Panc1 (cell line): Measurements from ENCODE around the gene TPBGL. TPM values are rescaled to one million over a fixed set of nuclear protein-coding genes. Genes with fewer than 3 reads are reported as not detected.
A peak's percentile ranks its signal among the peaks of the same experiment; 100 is the strongest.

Experiments
- ATAC-seq: fragments of 200-7000 bp; cut with Tn5 transposase; 2 replicates; pipeline ENCODE4 v1.9.1; 2020; ENCODE audit warnings: mild to moderate bottlenecking, moderate library complexity
- BruUV-seq: library from RNA; stranded (reverse); fragments of 400-500 nt; replicated peaks from 2 replicates; lab custom pipeline; 2021; lab: Mats Ljungman, UMichigan
- CTCF ChIA-PET: fragments of 300-600 bp; sonication (Branson Sonifier 250); formaldehyde crosslinking; loops from one replicate; lab custom pipeline; 2022; ENCODE audit warnings: antibody characterized with exemption; lab: Charles Lee
- POLR2A ChIA-PET: fragments of 300-600 bp; sonication (Branson Sonifier 250); formaldehyde crosslinking; loops from one replicate; lab custom pipeline; 2022; ENCODE audit warnings: antibody characterized with exemption; lab: Charles Lee
- DNase-seq: peaks from one replicate; pipeline ENCODE4 v3.0.0-alpha.2; 2010; ENCODE audit warnings: low read depth, low spot score
- H3K27ac ChIP-seq: 2 replicates; pipeline ENCODE4 v1.5.1; 2011; ENCODE audit warnings: mild to moderate bottlenecking, low read length, inconsistent platforms
- H3K27me3 ChIP-seq: fragments of 200-500 bp; sonication (Bioruptor generic); 2 replicates; pipeline ENCODE4 v1.6.0; 2014; ENCODE audit warnings: low read length, inconsistent platforms; ENCODE audit not compliant: control insufficient read depth, insufficient read depth
- H3K36me3 ChIP-seq: fragments of 200-500 bp; sonication (Bioruptor generic); 2 replicates; pipeline ENCODE4 v1.5.1; 2014; ENCODE audit warnings: inconsistent platforms, mild to moderate bottlenecking, low read length, moderate library complexity; ENCODE audit not compliant: control insufficient read depth, insufficient read depth
- H3K4me1 ChIP-seq: 2 replicates; pipeline ENCODE4 v1.5.1; 2011; ENCODE audit warnings: inconsistent platforms, mild to moderate bottlenecking, low read length, moderate library complexity; ENCODE audit not compliant: control insufficient read depth, insufficient read depth
- H3K4me3 ChIP-seq, 2 experiments: 2 replicates each; pipeline ENCODE4 v1.5.1; 2011 to 2012; ENCODE audit warnings: low read depth in 2 of 2, low read length in 2 of 2, mild to moderate bottlenecking in 2 of 2, inconsistent platforms in 1 of 2, moderate library complexity in 1 of 2
- H3K9me3 ChIP-seq: fragments of 200-500 bp; sonication (Bioruptor generic); 2 replicates; pipeline ENCODE4 v1.5.1; 2014; ENCODE audit warnings: low read depth, mild to moderate bottlenecking, inconsistent platforms, low read length, moderate library complexity; ENCODE audit not compliant: control insufficient read depth, insufficient read depth
- POLR2AphosphoS5 ChIP-seq: IDR thresholded peaks from 2 replicates; pipeline ENCODE4 v1.6.1; 2012; ENCODE audit warnings: mild to moderate bottlenecking, low read depth, low read length, moderate library complexity
- REST ChIP-seq, 2 experiments: IDR thresholded peaks; 2 replicates each; pipeline ENCODE4 v1.6.1; 2011 to 2012; ENCODE audit warnings: low read depth in 2 of 2, control low read depth in 1 of 2, low read length in 1 of 2, mild to moderate bottlenecking in 1 of 2, moderate library complexity in 1 of 2; ENCODE audit not compliant: insufficient read depth in 1 of 2
- SIN3A ChIP-seq: IDR thresholded peaks from 2 replicates; pipeline ENCODE4 v1.6.1; 2012; ENCODE audit warnings: low read depth, mild to moderate bottlenecking, low read length, moderate library complexity, borderline replicate concordance; ENCODE audit not compliant: insufficient read depth
- TCF7L2 ChIP-seq: IDR thresholded peaks from 2 replicates; pipeline ENCODE4 v1.6.1; 2011; ENCODE audit warnings: mild to moderate bottlenecking, low read depth, low read length, inconsistent platforms
- in situ Hi-C: cut with HindIII; loops from 2 replicates; pipeline ENCODE4 v1.10.0; 2016; ENCODE audit warnings: low sequenced_read_pairs, low pct_unique_long_range_greater_than_20kb
- intact Hi-C: fragments of 100-400 bp; cut with micrococcal nuclease; formaldehyde crosslinking; loops from one replicate; pipeline ENCODE4 v1.10.0; 2022; ENCODE audit not compliant: unreplicated experiment
- total RNA-seq: library from RNA; stranded (reverse); gene quantifications from one replicate; pipeline ENCODE4 v1.2.1, GENCODE V29; 2021; ENCODE audit not compliant: unreplicated experiment
- TF ChIP-seq, protein P1 (sequence below): fragments of 450-650 bp; IDR thresholded peaks from 2 replicates; pipeline ENCODE4 v1.5.1; 2017; ENCODE audit warnings: mild to moderate bottlenecking

TPBGL gene
- total RNA-seq, 1 experiment from 2014 or later, result 0.54 TPM

DNA sequence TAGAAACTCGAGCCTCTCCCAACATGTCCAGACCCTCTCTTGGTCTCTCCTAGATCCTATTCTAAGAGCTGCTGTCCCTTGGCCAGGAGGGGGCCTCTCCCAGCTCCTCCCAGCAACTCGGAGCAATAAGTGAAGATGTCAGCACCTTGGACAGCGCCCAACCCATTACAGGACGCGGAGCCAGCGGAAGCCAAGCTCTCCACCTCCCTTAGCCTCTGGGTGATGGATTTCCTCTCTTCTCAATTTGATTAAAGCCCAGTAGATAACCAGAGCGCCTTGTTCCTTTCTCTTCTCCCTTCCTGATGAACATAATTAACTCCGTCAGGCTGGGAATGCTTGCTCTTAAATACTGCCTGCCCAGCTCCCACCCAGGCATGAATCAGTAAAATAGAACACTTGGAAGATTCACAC, 26.2 kb upstream of the TPBGL start:
- no TSS peak for BruUV-seq

DNA sequence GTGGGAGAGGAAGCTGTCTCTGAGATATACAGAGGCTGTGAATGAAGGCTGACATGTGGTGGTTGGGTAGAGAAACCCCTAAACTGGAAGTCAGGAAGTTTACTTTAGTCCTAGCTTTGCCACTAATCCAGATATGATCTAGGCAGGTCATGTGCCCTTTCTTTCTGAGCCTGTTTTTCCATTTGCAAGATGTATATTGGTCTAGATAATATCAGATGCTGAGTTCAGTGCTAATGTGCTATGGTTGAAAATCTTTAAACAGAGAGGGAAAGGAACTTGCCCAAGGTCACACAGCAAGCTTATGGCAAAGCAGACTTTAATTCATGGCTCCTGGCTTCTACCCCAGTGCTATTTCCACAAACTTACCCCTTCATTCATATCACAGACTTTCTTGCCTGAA, 25.7 kb upstream of the TPBGL start:
- intact Hi-C loops (no loop called here), in situ Hi-C loops (loop anchor here (25.0 kb wide), 2 partner anchors 103 to 303 kb away; no protein-coding TSS in a partner anchor)
- peaks cover 2% of the 10 kb centered on the region; the same call in 1 of the 2 replicates for H3K27me3 ChIP-seq
- H3K4me3 ChIP-seq, result no peak overlapping the region
- DNase-seq, result no peak
- ChIA-PET CTCF (interaction anchor here (0.6 to 1.3 kb wide), 2 partner anchors 33 to 74 kb away, joined by 3 to 8 read pairs; no protein-coding TSS in a partner anchor), POLR2A (no interaction called here)
- BruUV-seq, result no TSS peak
- H3K27ac ChIP-seq, result no peak overlapping the region
- no peaks in the 10 kb centered on the region for H3K9me3 ChIP-seq
- TF ChIP-seq TCF7L2, result no peak
- no peak for TF ChIP-seq REST (IDR thresholded peaks at IDR 0.05; ENCODE audit: insufficient read depth in 1 of 2, low read depth in 2 of 2, low read length in 1 of 2)
- no peaks in the 10 kb centered on the region for H3K4me1 ChIP-seq
- no peak for ATAC-seq
- H3K36me3 ChIP-seq, result no peaks in the 10 kb centered on the region

More for the DNA sequence above, 26.2 kb upstream of the TPBGL start:
- DNase-seq, result no peak
- ChIA-PET POLR2A (no interaction called here), CTCF (interaction anchor here (0.6 to 1.3 kb wide), 3 partner anchors 28 to 74 kb away, joined by 3 to 8 read pairs (median 3); no protein-coding TSS in a partner anchor)
- Histone ChIP-seq H3K36me3 (no peaks in the 10 kb centered on the region), H3K27ac (no peak overlapping the region), H3K9me3 (no peaks in the 10 kb centered on the region), H3K4me1 (no peaks in the 10 kb centered on the region), H3K27me3 (peaks cover 3% of the 10 kb centered on the region), H3K4me3 (no peak overlapping the region)
- intact Hi-C loops, result no loop called here
- in situ Hi-C loops, result loop anchor here (25.0 kb wide), 2 partner anchors 102 to 302 kb away; no protein-coding TSS in a partner anchor
- peak; percentile 78 for ATAC-seq
- TF ChIP-seq POLR2AphosphoS5, result no peak
- peak; percentile 100 for TF ChIP-seq REST (IDR thresholded peaks at IDR 0.05; ENCODE audit: insufficient read depth in 1 of 2, low read depth in 2 of 2, low read length in 1 of 2)

- Histone ChIP-seq H3K9me3 (no peaks in the 10 kb centered on the region), H3K4me1 (no peaks in the 10 kb centered on the region), H3K36me3 (no peaks in the 10 kb centered on the region), H3K27ac (no peak overlapping the region), H3K27me3 (no peaks in the 10 kb centered on the region), H3K4me3 (no peak overlapping the region)
- ATAC-seq, result no peak
- no peak for DNase-seq
- POLR2A ChIA-PET, result no interaction called here
- BruUV-seq, result no TSS peak
- CTCF ChIA-PET, result interaction anchor here (1.6 kb wide), 1 partner anchor 79 kb away, joined by 6 read pairs; no protein-coding TSS in a partner anchor
- TF ChIP-seq, protein P1, sequence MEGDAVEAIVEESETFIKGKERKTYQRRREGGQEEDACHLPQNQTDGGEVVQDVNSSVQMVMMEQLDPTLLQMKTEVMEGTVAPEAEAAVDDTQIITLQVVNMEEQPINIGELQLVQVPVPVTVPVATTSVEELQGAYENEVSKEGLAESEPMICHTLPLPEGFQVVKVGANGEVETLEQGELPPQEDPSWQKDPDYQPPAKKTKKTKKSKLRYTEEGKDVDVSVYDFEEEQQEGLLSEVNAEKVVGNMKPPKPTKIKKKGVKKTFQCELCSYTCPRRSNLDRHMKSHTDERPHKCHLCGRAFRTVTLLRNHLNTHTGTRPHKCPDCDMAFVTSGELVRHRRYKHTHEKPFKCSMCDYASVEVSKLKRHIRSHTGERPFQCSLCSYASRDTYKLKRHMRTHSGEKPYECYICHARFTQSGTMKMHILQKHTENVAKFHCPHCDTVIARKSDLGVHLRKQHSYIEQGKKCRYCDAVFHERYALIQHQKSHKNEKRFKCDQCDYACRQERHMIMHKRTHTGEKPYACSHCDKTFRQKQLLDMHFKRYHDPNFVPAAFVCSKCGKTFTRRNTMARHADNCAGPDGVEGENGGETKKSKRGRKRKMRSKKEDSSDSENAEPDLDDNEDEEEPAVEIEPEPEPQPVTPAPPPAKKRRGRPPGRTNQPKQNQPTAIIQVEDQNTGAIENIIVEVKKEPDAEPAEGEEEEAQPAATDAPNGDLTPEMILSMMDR, result no peak
- no peak for TF ChIP-seq SIN3A
- TF ChIP-seq POLR2AphosphoS5, result no peak
- TF ChIP-seq TCF7L2, result no peak
- TF ChIP-seq REST (IDR thresholded peaks at IDR 0.05; ENCODE audit: insufficient read depth in 1 of 2, low read depth in 2 of 2, low read length in 1 of 2), result no peak
- in situ Hi-C loops (loop anchor here (25.0 kb wide), 2 partner anchors 108 to 308 kb away; no protein-coding TSS in a partner anchor), intact Hi-C loops (no loop called here)
Measured at GRCh38 chr11:75219869-75220268, 20.7 kb upstream of the TPBGL start.
